Endothelial cell of umbilical vein (primary cell): Measurements from ENCODE around the gene SLC24A3. TPM values are rescaled to one million over a fixed set of nuclear protein-coding genes. Genes with fewer than 3 reads are reported as not detected.

ENCODE experiments used
- BruUV-seq: library from RNA; stranded (reverse); fragments of 400-500 nt; replicated peaks from 2 replicates; lab custom pipeline; 2021; lab: Mats Ljungman, UMichigan
- CTCF ChIA-PET: fragments of 300-600, 350-600 bp; sonication (Branson Sonifier 250); formaldehyde crosslinking; loops from one replicate; lab custom pipeline; 2021; ENCODE audit warnings: antibody characterized with exemption, inconsistent platforms; lab: Charles Lee
- POLR2A ChIA-PET: fragments of 300-600, 350-600 bp; sonication (Branson Sonifier 250); formaldehyde crosslinking; loops from one replicate; lab custom pipeline; 2021; ENCODE audit warnings: antibody characterized with exemption, inconsistent platforms; lab: Charles Lee
- DNase-seq: peaks from one replicate; pipeline ENCODE4 v3.0.0-alpha.2; 2011; ENCODE audit warnings: low read depth, low spot score
- FAIRE-seq: peaks from 2 replicates; lab custom pipeline; 2011; peaks lifted over from hg19 to GRCh38; lab: Jason Lieb, UNC
- H2AFZ ChIP-seq: 2 replicates; pipeline ENCODE4 v1.6.0; 2012; ENCODE audit warnings: low read depth, low read length, control low read depth, inconsistent platforms
- H3K27ac ChIP-seq: 2 replicates; pipeline ENCODE4 v1.5.1; 2011; ENCODE audit warnings: low read depth, mild to moderate bottlenecking, control low read depth, low read length, moderate library complexity; ENCODE audit not compliant: insufficient read depth
- H3K27me3 ChIP-seq, 2 experiments: 2 replicates each; pipeline versions ENCODE4 v1.6.0 to v1.6.1; 2011; ENCODE audit warnings: low read length in 2 of 2, mixed read lengths in 1 of 2; ENCODE audit not compliant: control insufficient read depth in 2 of 2, insufficient read depth in 2 of 2
- H3K36me3 ChIP-seq, 2 experiments: 2 replicates in 1 of 2; 3 replicates in 1 of 2; pipeline ENCODE4 v1.5.1; 2011; ENCODE audit warnings: low read length in 2 of 2, mild to moderate bottlenecking in 1 of 2, moderate library complexity in 1 of 2; ENCODE audit not compliant: control insufficient read depth in 2 of 2, insufficient read depth in 2 of 2; ENCODE audit errors: extremely low read depth in 1 of 2
- H3K4me1 ChIP-seq: 3 replicates; pipeline ENCODE4 v1.5.1; 2011; ENCODE audit warnings: mild to moderate bottlenecking, low read length; ENCODE audit not compliant: control insufficient read depth, insufficient read depth; ENCODE audit errors: extremely low read depth
- H3K4me2 ChIP-seq: 2 replicates; pipeline ENCODE4 v1.6.1; 2011; ENCODE audit warnings: low read length, control low read depth, mixed read lengths; ENCODE audit not compliant: insufficient read depth
- H3K4me3 ChIP-seq, 3 experiments: fragments of 200-600 bp in 1 of 3; sonication (generic), shearing (Covaris generic) in 1 of 3; replicated peaks in 1 of 3; 2 replicates each; pipeline ENCODE4 v1.5.1; 2011 to 2016; ENCODE audit warnings: control low read depth in 3 of 3, low read length in 3 of 3, mild to moderate bottlenecking in 2 of 3, inconsistent platforms in 1 of 3, low read depth in 1 of 3, moderate library complexity in 1 of 3; ENCODE audit not compliant: insufficient read depth in 1 of 3
- H3K79me2 ChIP-seq: 2 replicates; pipeline ENCODE4 v1.6.0; 2012; ENCODE audit warnings: low read length, inconsistent platforms; ENCODE audit not compliant: control insufficient read depth, insufficient read depth
- H3K9ac ChIP-seq: replicated peaks from 2 replicates; pipeline ENCODE3; 2011; ENCODE audit warnings: low read length, control low read depth; ENCODE audit not compliant: insufficient read depth; ENCODE audit errors: extremely low read depth
- H3K9me1 ChIP-seq: replicated peaks from 3 replicates; pipeline ENCODE4 v1.6.0; 2011; ENCODE audit warnings: mild to moderate bottlenecking, low read length; ENCODE audit not compliant: control insufficient read depth, insufficient read depth; ENCODE audit errors: extremely low read depth
- H3K9me3 ChIP-seq: replicated peaks from 2 replicates; pipeline ENCODE4 v1.5.1; 2012; ENCODE audit warnings: low read length, inconsistent platforms; ENCODE audit not compliant: control insufficient read depth, insufficient read depth
- H4K20me1 ChIP-seq: replicated peaks from 2 replicates; pipeline ENCODE3; 2011; ENCODE audit warnings: mild to moderate bottlenecking, low read length; ENCODE audit not compliant: control insufficient read depth, insufficient read depth; ENCODE audit errors: extremely low read depth
- CTCF ChIP-seq, 2 donors: IDR thresholded peaks; 1 replicate in 1 of 2; 2 replicates in 1 of 2; pipeline ENCODE4 v1.5.1; 2011; ENCODE audit warnings: low read length in 2 of 2, mild to moderate bottlenecking in 2 of 2, moderate library complexity in 2 of 2, control low read depth in 1 of 2, inconsistent platforms in 1 of 2, low read depth in 1 of 2; ENCODE audit not compliant: insufficient read depth in 1 of 2; ENCODE audit errors: extremely low read depth in 1 of 2
- EZH2 ChIP-seq: IDR thresholded peaks from 2 replicates; pipeline ENCODE4 v1.6.1; 2012; ENCODE audit warnings: borderline replicate concordance, low read depth, mild to moderate bottlenecking, moderate library complexity, low read length, inconsistent platforms; ENCODE audit not compliant: severe bottlenecking
- FOS ChIP-seq: IDR thresholded peaks from 2 replicates; pipeline ENCODE4 v1.6.1; 2011; ENCODE audit warnings: mild to moderate bottlenecking, low read length, moderate library complexity, borderline replicate concordance; ENCODE audit not compliant: insufficient read depth
- GATA2 ChIP-seq: IDR thresholded peaks from 2 replicates; pipeline ENCODE4 v1.7.0; 2011; ENCODE audit warnings: low read depth, mild to moderate bottlenecking, moderate library complexity, mixed read lengths, low read length; ENCODE audit not compliant: insufficient read length, insufficient read depth
- JUN ChIP-seq: IDR thresholded peaks from 2 replicates; pipeline ENCODE4 v1.6.1; 2011; ENCODE audit warnings: borderline replicate concordance, low read depth; ENCODE audit not compliant: insufficient read length, insufficient read depth
- MAX ChIP-seq: IDR thresholded peaks from 2 replicates; pipeline ENCODE4 v1.6.1; 2011; ENCODE audit not compliant: insufficient read depth, insufficient read length
- MYC ChIP-seq: IDR thresholded peaks from one replicate; pipeline ENCODE4 v1.6.1; 2011; ENCODE audit warnings: mild to moderate bottlenecking, low read depth, low read length
- POLR2A ChIP-seq: IDR thresholded peaks from 2 replicates; pipeline ENCODE4 v1.6.1; 2012; ENCODE audit warnings: low read depth, mild to moderate bottlenecking, control low read depth, low read length
- POLR2AphosphoS5 ChIP-seq: IDR thresholded peaks from 2 replicates; pipeline ENCODE4 v1.6.1; 2012; ENCODE audit warnings: low read depth, mild to moderate bottlenecking, control low read depth, low read length, moderate library complexity; ENCODE audit not compliant: insufficient read depth
- dilution Hi-C: fragments of 300-500 bp; cut with MboI; formaldehyde crosslinking; loops from one replicate; pipeline ENCODE4 v1.15.0; 2019; ENCODE audit warnings: low sequenced_read_pairs; ENCODE audit not compliant: extremely low pct_ligation_motif_present
- intact Hi-C: fragments of 100-400 bp; cut with micrococcal nuclease; formaldehyde crosslinking; loops from one replicate; pipeline ENCODE4 v1.10.0; 2022
- polyA plus RNA-seq, 4 experiments: library from polyadenylated mRNA; depleted of rRNA in 3 of 4; stranded (reverse) in 3 of 4; unstranded in 1 of 4; fragments of >200 nt; gene quantifications; 2 replicates each; pipeline versions ENCODE4 v1.2.1 to v1.2.3, GENCODE V29; 2011 to 2012; ENCODE audit warnings: missing spikeins in 1 of 4
- total RNA-seq: library from RNA; stranded (reverse); gene quantifications from 2 replicates; pipeline ENCODE4 v1.2.3, GENCODE V29; 2021

Gene SLC24A3
- total and polyA plus RNA-seq, 2 donors (not counting 3 experiments of a cell fraction or from before 2014, with no cell fraction given), result not detected

GRCh38 chr20:19644085-19644484, 431.6 kb downstream of the SLC24A3 start:
- dilution Hi-C loops (no loop called here), intact Hi-C loops (no loop called here)
- TF ChIP-seq MYC, result no peak
- TF ChIP-seq CTCF (IDR thresholded peaks at IDR 0.05; ENCODE audit: extremely low read depth in 1 of 2, insufficient read depth in 1 of 2, low read depth in 1 of 2, low read length in 2 of 2), result no peak
- TF ChIP-seq POLR2AphosphoS5, result no peak
- no peak for TF ChIP-seq POLR2A
- TF ChIP-seq JUN, result no peak
- no peak for TF ChIP-seq FOS
- TF ChIP-seq MAX, result no peak
- TF ChIP-seq GATA2, result no peak
- TF ChIP-seq EZH2, result no peak
- ChIA-PET POLR2A (no interaction called here), CTCF (interaction anchor here (1.2 to 4.6 kb wide), 2 partner anchors 12 to 15 kb away, joined by 3 to 21 read pairs; no protein-coding TSS in a partner anchor)
- Histone ChIP-seq H3K27me3 (peaks cover 2 to 4% of the 10 kb centered on the region in 2 experiments), H2AFZ (no peak overlapping the region), H3K79me2 (no peaks in the 10 kb centered on the region), H3K4me3 (no peak overlapping the region), H4K20me1 (no peaks in the 10 kb centered on the region), H3K27ac (no peak overlapping the region), H3K9me3 (no peaks in the 10 kb centered on the region), H3K36me3 (no peaks in the 10 kb centered on the region), H3K9ac (no peak overlapping the region), H3K4me1 (no peaks in the 10 kb centered on the region), H3K4me2 (no peak overlapping the region), H3K9me1 (no peaks in the 10 kb centered on the region)
- no TSS peak for BruUV-seq
- DNase-seq (no peak), FAIRE-seq (no peak)
